IMR-90 (cell line): ENCODE results near the gene SFTPB. TPM values are rescaled to one million over a fixed set of nuclear protein-coding genes. Genes with fewer than 3 reads are reported as not detected.

Experiments used
- ATAC-seq: fragments of 200-7000 bp; cut with Tn5 transposase; 2 replicates; pipeline ENCODE4 v1.9.1; 2020; ENCODE audit warnings: low read depth, mild to moderate bottlenecking, moderate library complexity
- BruUV-seq: library from RNA; stranded (reverse); fragments of 400-500 nt; replicated peaks from 2 replicates; lab custom pipeline; 2021; lab: Mats Ljungman, UMichigan
- CTCF ChIA-PET: fragments of 300-600 bp; formaldehyde crosslinking; extraction: SDS; loops from one replicate; lab custom pipeline; 2021; ENCODE audit warnings: antibody characterized with exemption; lab: Yijun Ruan, JAX
- POLR2A ChIA-PET: fragments of 300-600 bp; sonication (Branson Sonifier 250); formaldehyde crosslinking; loops from one replicate; lab custom pipeline; 2022; ENCODE audit warnings: antibody characterized with exemption; ENCODE audit not compliant: unreplicated experiment; lab: Charles Lee
- DNase-seq: peaks from one replicate; pipeline ENCODE4 v3.0.0; 2013
- H2AFZ ChIP-seq: replicated peaks from 2 replicates; pipeline ENCODE3; 2013; ENCODE audit warnings: low read length, mild to moderate bottlenecking; ENCODE audit not compliant: poor library complexity
- H2AK5ac ChIP-seq: 2 replicates; pipeline ENCODE4 v1.6.1; 2013; ENCODE audit warnings: low read depth, low read length, inconsistent platforms
- H2AK9ac ChIP-seq: replicated peaks from 2 replicates; pipeline ENCODE3; 2013; ENCODE audit warnings: mild to moderate bottlenecking, low read depth, low read length, moderate library complexity; ENCODE audit not compliant: poor library complexity
- H2BK120ac ChIP-seq: 2 replicates; pipeline ENCODE4 v1.6.1; 2013; ENCODE audit warnings: low read depth, low read length, inconsistent platforms
- H2BK15ac ChIP-seq: 3 replicates; pipeline ENCODE4 v1.6.1; 2013; ENCODE audit warnings: low read depth, low read length, inconsistent platforms
- H2BK20ac ChIP-seq: 2 replicates; pipeline ENCODE4 v1.6.1; 2013; ENCODE audit warnings: low read depth, mild to moderate bottlenecking, inconsistent platforms, low read length, moderate library complexity
- H2BK5ac ChIP-seq: 2 replicates; pipeline ENCODE4 v1.6.1; 2013; ENCODE audit warnings: mild to moderate bottlenecking, low read depth, low read length, inconsistent platforms; ENCODE audit not compliant: poor library complexity, severe bottlenecking
- H3K14ac ChIP-seq: replicated peaks from 2 replicates; pipeline ENCODE4 v1.6.1; 2013; ENCODE audit warnings: low read depth, low read length, inconsistent platforms
- H3K18ac ChIP-seq: 2 replicates; pipeline ENCODE4 v1.6.1; 2013; ENCODE audit warnings: low read depth, low read length, control low read depth
- H3K23ac ChIP-seq: 2 replicates; pipeline ENCODE4 v1.6.1; 2013; ENCODE audit warnings: low read depth, low read length, inconsistent platforms
- H3K27ac ChIP-seq: 2 replicates; pipeline ENCODE4 v1.5.1; 2013; ENCODE audit warnings: mild to moderate bottlenecking, control low read depth, low read length; ENCODE audit not compliant: insufficient read depth
- H3K27me3 ChIP-seq: 2 replicates; pipeline ENCODE4 v1.6.1; 2013; ENCODE audit warnings: low read length; ENCODE audit not compliant: control insufficient read depth, insufficient read depth
- H3K36me3 ChIP-seq: 2 replicates; pipeline ENCODE4 v1.6.1; 2013; ENCODE audit warnings: low read length, mixed read lengths; ENCODE audit not compliant: control insufficient read depth, insufficient read depth
- H3K4ac ChIP-seq: 2 replicates; pipeline ENCODE4 v1.6.1; 2013; ENCODE audit warnings: low read depth, low read length, inconsistent platforms
- H3K4me1 ChIP-seq: 2 replicates; pipeline ENCODE4 v1.6.1; 2013; ENCODE audit warnings: low read length, mixed read lengths; ENCODE audit not compliant: control insufficient read depth, insufficient read depth
- H3K4me2 ChIP-seq: 2 replicates; pipeline ENCODE4 v1.6.1; 2013; ENCODE audit warnings: low read depth, mild to moderate bottlenecking, control low read depth, low read length, moderate library complexity
- H3K4me3 ChIP-seq: 2 replicates; pipeline ENCODE4 v1.5.1; 2013; ENCODE audit warnings: low read depth, mild to moderate bottlenecking, control low read depth, low read length, moderate library complexity; ENCODE audit not compliant: insufficient read depth
- H3K56ac ChIP-seq: 2 replicates; pipeline ENCODE4 v1.6.1; 2013; ENCODE audit warnings: low read length, inconsistent platforms; ENCODE audit not compliant: insufficient read depth; ENCODE audit errors: extremely low read depth
- H3K79me1 ChIP-seq, 2 experiments: 2 replicates each; pipeline ENCODE4 v1.6.1; 2013; ENCODE audit warnings: low read length in 2 of 2, inconsistent platforms in 1 of 2, low read depth in 1 of 2
- H3K9ac ChIP-seq: 2 replicates; pipeline ENCODE4 v1.6.1; 2013; ENCODE audit warnings: low read depth, low read length, control low read depth
- H3K9me1 ChIP-seq: 2 replicates; pipeline ENCODE4 v1.6.1; 2013; ENCODE audit warnings: low read length, inconsistent platforms; ENCODE audit not compliant: insufficient read depth
- H3K9me3 ChIP-seq: 2 replicates; pipeline ENCODE4 v1.6.1; 2013; ENCODE audit warnings: low read length; ENCODE audit not compliant: control insufficient read depth, insufficient read depth
- H4K20me1 ChIP-seq: 2 replicates; pipeline ENCODE4 v1.6.1; 2013; ENCODE audit warnings: low read length, inconsistent platforms; ENCODE audit not compliant: insufficient read depth
- H4K5ac ChIP-seq: 2 replicates; pipeline ENCODE4 v1.6.1; 2013; ENCODE audit warnings: mild to moderate bottlenecking, low read depth, low read length, control low read depth
- H4K8ac ChIP-seq, 2 experiments: 2 replicates each; pipeline ENCODE4 v1.6.1; 2013; ENCODE audit warnings: low read depth in 2 of 2, low read length in 2 of 2, control low read depth in 1 of 2, inconsistent platforms in 1 of 2
- H4K91ac ChIP-seq: 2 replicates; pipeline ENCODE4 v1.6.1; 2013; ENCODE audit warnings: low read depth, low read length, inconsistent platforms; ENCODE audit not compliant: insufficient read depth
- BHLHE40 ChIP-seq: fragments of 150-350 bp; IDR thresholded peaks from 2 replicates; pipeline ENCODE4 v1.6.1; 2016; ENCODE audit warnings: mild to moderate bottlenecking, low read depth, low read length
- CEBPB ChIP-seq: IDR thresholded peaks from 2 replicates; pipeline ENCODE4 v1.6.1; 2012; ENCODE audit warnings: low read depth, low read length, improper control_type of control experiment
- CHD1 ChIP-seq: IDR thresholded peaks from 2 replicates; pipeline ENCODE4 v1.6.1; 2012; ENCODE audit warnings: low read depth, low read length, improper control_type of control experiment
- FOS ChIP-seq: fragments of 150-350 bp; IDR thresholded peaks from 2 replicates; pipeline ENCODE4 v1.6.1; 2016; ENCODE audit warnings: low read depth, low read length
- MAFK ChIP-seq: IDR thresholded peaks from 2 replicates; pipeline ENCODE4 v1.6.1; 2012; ENCODE audit warnings: low read depth, low read length, improper control_type of control experiment
- MAZ ChIP-seq: IDR thresholded peaks from 2 replicates; pipeline ENCODE4 v1.6.1; 2012; ENCODE audit warnings: low read depth, mild to moderate bottlenecking, low read length, improper control_type of control experiment, moderate library complexity, borderline replicate concordance
- MXI1 ChIP-seq: IDR thresholded peaks from 2 replicates; pipeline ENCODE4 v1.6.1; 2012; ENCODE audit warnings: low read depth, mild to moderate bottlenecking, low read length, moderate library complexity, borderline replicate concordance
- NFE2L2 ChIP-seq: fragments of 150-350 bp; IDR thresholded peaks from 2 replicates; pipeline ENCODE4 v1.6.1; 2016; ENCODE audit warnings: low read depth, mild to moderate bottlenecking, low read length
- POLR2A ChIP-seq: IDR thresholded peaks from 2 replicates; pipeline ENCODE4 v1.6.1; 2012; ENCODE audit warnings: mild to moderate bottlenecking, low read depth, low read length
- RAD21 ChIP-seq: IDR thresholded peaks from 2 replicates; pipeline ENCODE4 v1.6.1; 2012; ENCODE audit warnings: low read length, improper control_type of control experiment
- RCOR1 ChIP-seq: IDR thresholded peaks from 2 replicates; pipeline ENCODE4 v1.6.1; 2012; ENCODE audit warnings: mild to moderate bottlenecking, low read length, improper control_type of control experiment; ENCODE audit not compliant: insufficient replicate concordance
- RFX5 ChIP-seq: IDR thresholded peaks from 2 replicates; pipeline ENCODE4 v1.8.0; 2012; ENCODE audit warnings: low read depth, mild to moderate bottlenecking, low read length, moderate library complexity
- SMC3 ChIP-seq: fragments of 150-350 bp; IDR thresholded peaks from 2 replicates; pipeline ENCODE4 v1.6.1; 2016; ENCODE audit warnings: low read depth, mild to moderate bottlenecking, antibody characterized with exemption, low read length, moderate library complexity
- WGBS, 2 experiments: methylation state at CpG; one replicate each; pipeline versions ENCODE4 v1.1.5 to v1.1.7; 2013; ENCODE audit warnings: missing lambda C conversion rate in 2 of 2; ENCODE audit not compliant: insufficient read length in 1 of 2; ENCODE audit errors: extremely low coverage in 2 of 2; 5-methylcytosine and 5-hydroxymethylcytosine counted together
- dilution Hi-C: fragments of 300-500 bp; cut with HindIII; formaldehyde crosslinking; loops from one replicate; pipeline ENCODE4 v1.14.3; 2018; ENCODE audit warnings: low sequenced_read_pairs; ENCODE audit not compliant: unreplicated experiment
- in situ Hi-C: fragments of 300-500 bp; cut with MboI; formaldehyde crosslinking; loops from 3 replicates; pipeline ENCODE4 v1.14.3; 2019; ENCODE audit warnings: low sequenced_read_pairs, inconsistent platforms, mixed read lengths
- intact Hi-C: fragments of 100-400 bp; cut with micrococcal nuclease; formaldehyde crosslinking; loops from 2 replicates; pipeline ENCODE4 v1.10.0; 2022
- polyA plus RNA-seq, 3 experiments: library from polyadenylated mRNA; depleted of rRNA; stranded (reverse); fragments of >200 nt; gene quantifications; 2 replicates each; pipeline ENCODE4 v1.2.3, GENCODE V29; 2012; ENCODE audit warnings: low replicate concordance in 1 of 3
- total RNA-seq: library from RNA; depleted of rRNA; stranded (reverse); fragments of >200 nt; gene quantifications from 2 replicates; pipeline ENCODE4 v1.2.3, GENCODE V29; 2012
- TF ChIP-seq, protein P1 (sequence below): fragments of 150-350 bp; IDR thresholded peaks from 2 replicates; pipeline ENCODE4 v1.6.1; 2017; ENCODE audit warnings: mild to moderate bottlenecking, antibody characterized with exemption, low read length, low read depth
- TF ChIP-seq, protein P2 (sequence below): fragments of 150-350 bp; IDR thresholded peaks from 2 replicates; pipeline ENCODE4 v1.6.1; 2016; ENCODE audit warnings: low read depth, mild to moderate bottlenecking, low read length, moderate library complexity, borderline replicate concordance
- TF ChIP-seq, protein P3 (sequence below): conservative IDR thresholded peaks from 2 replicates; pipeline ENCODE4 v1.5.1; 2012; ENCODE audit warnings: mild to moderate bottlenecking, low read depth, low read length, improper control_type of control experiment

The SFTPB gene
- total and polyA plus RNA-seq, 2 of the 4 experiments (the other 2 are of a cell fraction): not detected

DNA sequence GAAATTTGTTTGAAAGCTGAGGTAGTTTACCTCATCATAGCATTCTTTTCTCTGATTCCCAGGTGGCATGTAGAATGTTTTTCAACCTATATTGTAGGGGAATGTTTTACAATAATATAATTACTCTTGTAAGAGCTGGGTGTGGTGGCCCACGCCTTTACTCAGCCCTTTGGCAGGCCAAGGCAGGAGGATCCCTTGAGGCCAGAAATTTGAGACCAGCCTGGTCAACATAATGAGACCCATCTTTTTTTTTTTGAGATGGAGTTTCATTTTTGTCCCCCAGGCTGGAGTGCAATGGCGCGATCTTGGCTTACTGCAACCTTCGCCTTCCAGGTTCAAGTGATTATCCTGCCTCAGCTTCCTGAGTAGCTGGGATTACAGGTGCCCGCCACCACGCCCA is 48.4 kb downstream of the SFTPB start:
- Histone ChIP-seq H2AK5ac (no peak overlapping the region), H4K8ac (no peak overlapping the region), H3K23ac (no peak overlapping the region), H3K27ac (no peak overlapping the region), H4K5ac (no peak overlapping the region), H4K91ac (no peak overlapping the region), H3K4me2 (no peak overlapping the region), H3K56ac (no peak overlapping the region), H3K18ac (no peak overlapping the region), H2BK15ac (no peak overlapping the region), H2AFZ (no peak overlapping the region), H3K4ac (no peak overlapping the region), H2AK9ac (no peak overlapping the region), H3K27me3 (no peaks in the 10 kb centered on the region), H3K9ac (no peak overlapping the region), H4K20me1 (peaks cover 12% of the 10 kb centered on the region; the same call in 1 of the 2 replicates), H3K79me1 (peaks cover 22 to 28% of the 10 kb centered on the region in 2 experiments), H3K4me1 (peaks cover 2% of the 10 kb centered on the region; the same call in 1 of the 2 replicates), H2BK5ac (no peak overlapping the region), H3K36me3 (peaks cover 28% of the 10 kb centered on the region), H3K9me1 (peaks cover 5% of the 10 kb centered on the region), H2BK20ac (no peak overlapping the region), H3K4me3 (no peak overlapping the region), H3K14ac (no peak overlapping the region), H3K9me3 (no peaks in the 10 kb centered on the region), H2BK120ac (no peak overlapping the region)
- DNase-seq (no peak), ATAC-seq (no peak)
- intact Hi-C loops: no loop called here
- in situ Hi-C loops: no loop called here
- BruUV-seq: no TSS peak
- POLR2A ChIA-PET: interaction anchor here (0.6 kb wide), 1 partner anchor 63 kb away, joined by 3 read pairs; no protein-coding TSS in a partner anchor
- CTCF ChIA-PET: no interaction called here
- 100% methylated on average over 2 of the region's 6 CpGs; no CpG with 5 or more reads in 1 of the 2 experiments for WGBS, 2 experiments
- dilution Hi-C loops: no loop called here
- no peak for TF ChIP-seq BHLHE40
- TF ChIP-seq, protein P1, sequence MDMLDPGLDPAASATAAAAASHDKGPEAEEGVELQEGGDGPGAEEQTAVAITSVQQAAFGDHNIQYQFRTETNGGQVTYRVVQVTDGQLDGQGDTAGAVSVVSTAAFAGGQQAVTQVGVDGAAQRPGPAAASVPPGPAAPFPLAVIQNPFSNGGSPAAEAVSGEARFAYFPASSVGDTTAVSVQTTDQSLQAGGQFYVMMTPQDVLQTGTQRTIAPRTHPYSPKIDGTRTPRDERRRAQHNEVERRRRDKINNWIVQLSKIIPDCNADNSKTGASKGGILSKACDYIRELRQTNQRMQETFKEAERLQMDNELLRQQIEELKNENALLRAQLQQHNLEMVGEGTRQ: no peak
- no peak for TF ChIP-seq MAFK
- TF ChIP-seq POLR2A: no peak
- TF ChIP-seq CHD1: no peak
- TF ChIP-seq, protein P2, sequence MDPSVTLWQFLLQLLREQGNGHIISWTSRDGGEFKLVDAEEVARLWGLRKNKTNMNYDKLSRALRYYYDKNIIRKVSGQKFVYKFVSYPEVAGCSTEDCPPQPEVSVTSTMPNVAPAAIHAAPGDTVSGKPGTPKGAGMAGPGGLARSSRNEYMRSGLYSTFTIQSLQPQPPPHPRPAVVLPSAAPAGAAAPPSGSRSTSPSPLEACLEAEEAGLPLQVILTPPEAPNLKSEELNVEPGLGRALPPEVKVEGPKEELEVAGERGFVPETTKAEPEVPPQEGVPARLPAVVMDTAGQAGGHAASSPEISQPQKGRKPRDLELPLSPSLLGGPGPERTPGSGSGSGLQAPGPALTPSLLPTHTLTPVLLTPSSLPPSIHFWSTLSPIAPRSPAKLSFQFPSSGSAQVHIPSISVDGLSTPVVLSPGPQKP: no peak
- no peak for TF ChIP-seq FOS
- TF ChIP-seq MXI1: no peak
- no peak for TF ChIP-seq RAD21
- TF ChIP-seq NFE2L2: no peak
- TF ChIP-seq, protein P3, sequence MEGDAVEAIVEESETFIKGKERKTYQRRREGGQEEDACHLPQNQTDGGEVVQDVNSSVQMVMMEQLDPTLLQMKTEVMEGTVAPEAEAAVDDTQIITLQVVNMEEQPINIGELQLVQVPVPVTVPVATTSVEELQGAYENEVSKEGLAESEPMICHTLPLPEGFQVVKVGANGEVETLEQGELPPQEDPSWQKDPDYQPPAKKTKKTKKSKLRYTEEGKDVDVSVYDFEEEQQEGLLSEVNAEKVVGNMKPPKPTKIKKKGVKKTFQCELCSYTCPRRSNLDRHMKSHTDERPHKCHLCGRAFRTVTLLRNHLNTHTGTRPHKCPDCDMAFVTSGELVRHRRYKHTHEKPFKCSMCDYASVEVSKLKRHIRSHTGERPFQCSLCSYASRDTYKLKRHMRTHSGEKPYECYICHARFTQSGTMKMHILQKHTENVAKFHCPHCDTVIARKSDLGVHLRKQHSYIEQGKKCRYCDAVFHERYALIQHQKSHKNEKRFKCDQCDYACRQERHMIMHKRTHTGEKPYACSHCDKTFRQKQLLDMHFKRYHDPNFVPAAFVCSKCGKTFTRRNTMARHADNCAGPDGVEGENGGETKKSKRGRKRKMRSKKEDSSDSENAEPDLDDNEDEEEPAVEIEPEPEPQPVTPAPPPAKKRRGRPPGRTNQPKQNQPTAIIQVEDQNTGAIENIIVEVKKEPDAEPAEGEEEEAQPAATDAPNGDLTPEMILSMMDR: no peak
- no peak for TF ChIP-seq CEBPB
- TF ChIP-seq RCOR1: no peak
- no peak for TF ChIP-seq RFX5
- TF ChIP-seq SMC3: no peak
- no peak for TF ChIP-seq MAZ
